Naive thymus-derived CD4-positive, alpha-beta T cell (primary cell): ENCODE results near the gene FCRLB. TPM values are rescaled to one million over a fixed set of nuclear protein-coding genes. Genes with fewer than 3 reads are reported as not detected.
A peak's percentile ranks its signal among the peaks of the same experiment; 100 is the strongest.
"Not testable (repeated sequence)": the region's sequence is repeated elsewhere in the genome, so short reads cannot be mapped to it uniquely, and the experiment has no call there.

Experiments
- ATAC-seq: fragments of 150-1000 bp; cut with Tn5 transposase; 2 replicates; pipeline ENCODE4 v1.10.0; 2021; ENCODE audit warnings: mild to moderate bottlenecking, moderate library complexity
- CTCF ChIA-PET: fragments of 350-600 bp; sonication (Branson Sonifier 250); formaldehyde crosslinking; loops from one replicate; lab custom pipeline; 2021; ENCODE audit warnings: antibody characterized with exemption; lab: Charles Lee
- POLR2A ChIA-PET: fragments of 350-600 bp; sonication (Branson Sonifier 250); formaldehyde crosslinking; loops from one replicate; lab custom pipeline; 2021; ENCODE audit warnings: antibody characterized with exemption, inconsistent platforms; lab: Charles Lee
- DNase-seq, 9 donors: peaks; one replicate each; pipeline versions ENCODE4 v3.0.0 to v3.0.0-alpha.2; 2020 to 2022; ENCODE audit warnings: mixed read lengths in 1 of 9
- H3K27ac ChIP-seq: one replicate; pipeline ENCODE4 v1.7.0; 2013; ENCODE audit warnings: mild to moderate bottlenecking, low read depth, low read length, moderate library complexity
- H3K27me3 ChIP-seq, 2 donors: one replicate each; pipeline ENCODE4 v1.7.0; 2013; ENCODE audit warnings: low read length in 2 of 2, mild to moderate bottlenecking in 2 of 2, moderate library complexity in 2 of 2; ENCODE audit not compliant: control insufficient read depth in 2 of 2, insufficient read depth in 2 of 2
- H3K36me3 ChIP-seq, 3 experiments: 1 replicate in 2 of 3; 2 replicates in 1 of 3; pipeline ENCODE4 v1.7.0; 2013; ENCODE audit warnings: low read length in 3 of 3, mild to moderate bottlenecking in 3 of 3, moderate library complexity in 1 of 3; ENCODE audit not compliant: insufficient read depth in 3 of 3, control insufficient read depth in 2 of 3
- H3K4me1 ChIP-seq, 2 donors: one replicate each; pipeline ENCODE4 v1.7.0; 2013; ENCODE audit warnings: low read length in 2 of 2, mild to moderate bottlenecking in 2 of 2, moderate library complexity in 1 of 2; ENCODE audit not compliant: control insufficient read depth in 2 of 2, insufficient read depth in 2 of 2
- H3K4me3 ChIP-seq: 2 replicates; pipeline ENCODE4 v1.7.0; 2013; ENCODE audit warnings: mild to moderate bottlenecking, low read length
- H3K9me3 ChIP-seq, 3 experiments: 1 replicate in 2 of 3; 2 replicates in 1 of 3; pipeline ENCODE4 v1.7.0; 2013; ENCODE audit warnings: low read length in 3 of 3; ENCODE audit not compliant: control insufficient read depth in 2 of 3
- H3K27ac Mint-ChIP-seq, 9 donors: one replicate each; pipeline ENCODE4 v1.8.0; 2020 to 2022; ENCODE audit warnings: mixed read lengths in 9 of 9, mild to moderate bottlenecking in 8 of 9, moderate library complexity in 5 of 9, inconsistent platforms in 2 of 9
- H3K27me3 Mint-ChIP-seq, 5 donors: one replicate each; pipeline ENCODE4 v1.8.0; 2021 to 2022; ENCODE audit warnings: mixed read lengths in 5 of 5, mild to moderate bottlenecking in 1 of 5
- H3K36me3 Mint-ChIP-seq, 5 donors: one replicate each; pipeline ENCODE4 v1.8.0; 2020 to 2022; ENCODE audit warnings: mixed read lengths in 5 of 5, mild to moderate bottlenecking in 3 of 5, inconsistent platforms in 1 of 5
- H3K4me1 Mint-ChIP-seq, 7 donors: one replicate each; pipeline ENCODE4 v1.8.0; 2020 to 2022; ENCODE audit warnings: mixed read lengths in 7 of 7, mild to moderate bottlenecking in 3 of 7, inconsistent platforms in 1 of 7
- H3K4me3 Mint-ChIP-seq, 10 donors: one replicate each; pipeline ENCODE4 v1.8.0; 2020 to 2022; ENCODE audit warnings: mild to moderate bottlenecking in 10 of 10, mixed read lengths in 10 of 10, moderate library complexity in 6 of 10, inconsistent platforms in 2 of 10
- H3K9me3 Mint-ChIP-seq, 11 donors: one replicate each; pipeline ENCODE4 v1.8.0; 2020 to 2022; ENCODE audit warnings: mixed read lengths in 11 of 11, mild to moderate bottlenecking in 4 of 11, inconsistent platforms in 1 of 11, moderate library complexity in 1 of 11
- intact Hi-C, 2 donors: fragments of 100-400 bp; cut with micrococcal nuclease; formaldehyde crosslinking; loops; one replicate each; pipeline ENCODE4 v1.15.1; 2023
- polyA plus RNA-seq, 2 donors: library from polyadenylated mRNA; unstranded; fragments of 300-500 nt; fragmentation: Illumina TruSeq; gene quantifications; one replicate each; pipeline ENCODE4 v1.2.3, GENCODE V29; 2021
- total RNA-seq, 6 experiments: library from RNA in 5 of 6; stranded (reverse) in 5 of 6; gene quantifications; 1 replicate in 5 of 6; 2 replicates in 1 of 6; pipeline ENCODE4 v1.2.3 and lab custom pipeline; 2021 to 2026

Gene FCRLB
- total and polyA plus RNA-seq, 7 experiments from 2014 or later, result 0.34 to 1.8 (median 0.79) TPM

GRCh38 chr1:161678500-161678899 lies 42.8 kb upstream of the FCRLB start:
- Histone ChIP-seq H3K27me3 (no peaks in the 10 kb centered on the region), H3K4me1 (no peaks in the 10 kb centered on the region), H3K4me3 (no peak overlapping the region), H3K27ac (no peak overlapping the region), H3K36me3 (no peaks in the 10 kb centered on the region), H3K9me3 (no peaks in the 10 kb centered on the region)
- H3K36me3 Mint-ChIP-seq, result no peaks in the 10 kb centered on the region
- H3K4me1 Mint-ChIP-seq, result peaks cover 0 to 2% (median 0%) of the 10 kb centered on the region in 7 donors
- DNase-seq (no peak), ATAC-seq (no peak)
- no peak overlapping the region for H3K4me3 Mint-ChIP-seq
- H3K27ac Mint-ChIP-seq, result no peak overlapping the region
- ChIA-PET POLR2A (no interaction called here), CTCF (no interaction called here)
- H3K9me3 Mint-ChIP-seq, result no peaks in the 10 kb centered on the region
- intact Hi-C loops, result no loop called here
- peaks cover 4 to 26% (median 15%) of the 10 kb centered on the region in 5 donors for H3K27me3 Mint-ChIP-seq

- H3K27ac ChIP-seq, result no peak overlapping the region
- intact Hi-C loops, result loop anchor here in 1 of 2 donors (5.0 kb wide), 1 partner anchor 45 kb away; no protein-coding TSS in a partner anchor
- H3K9me3 ChIP-seq, result no peaks in the 10 kb centered on the region
- H3K36me3 ChIP-seq, result no peaks in the 10 kb centered on the region
- Mint-ChIP-seq H3K27ac (no peak overlapping the region), H3K9me3 (peaks cover 0 to 1% (median 0%) of the 10 kb centered on the region in 11 donors), H3K4me1 (no peaks in the 10 kb centered on the region), H3K4me3 (no peak overlapping the region), H3K36me3 (no peaks in the 10 kb centered on the region), H3K27me3 (peaks cover 13 to 55% (median 18%) of the 10 kb centered on the region in 5 donors)
- no peaks in the 10 kb centered on the region for H3K4me1 ChIP-seq
- H3K4me3 ChIP-seq, result no peak overlapping the region
- POLR2A ChIA-PET, result interaction anchor here (0.6 to 1.3 kb wide), 2 partner anchors 28 to 45 kb away, joined by 3 to 5 read pairs; no protein-coding TSS in a partner anchor
- CTCF ChIA-PET, result no interaction called here
- ATAC-seq (no peak), DNase-seq (no peak)
- no peaks in the 10 kb centered on the region for H3K27me3 ChIP-seq
Measured at GRCh38 chr1:161681879-161682278, 39.5 kb upstream of the FCRLB start.

DNA sequence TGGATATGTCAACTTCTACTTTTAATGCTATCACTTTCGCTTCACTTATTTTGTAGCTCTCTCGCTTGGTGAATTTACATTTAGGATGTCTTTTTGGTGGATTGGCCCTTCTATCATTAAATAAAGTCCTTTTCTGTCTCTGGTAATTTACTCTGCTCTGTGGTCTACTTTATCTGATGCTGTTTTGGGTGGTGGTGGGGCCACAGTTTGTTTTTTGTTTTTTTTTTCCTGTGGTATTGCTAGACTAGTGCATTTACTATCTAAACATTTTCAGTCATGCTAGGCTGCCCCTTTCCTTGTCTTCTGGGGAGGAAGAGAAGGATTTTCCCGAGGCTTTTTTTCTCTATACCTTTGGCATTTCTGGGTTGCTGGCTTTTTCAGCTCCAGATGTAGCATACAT lies 32.4 kb upstream of the FCRLB start:
- peaks cover 0 to 1% (median 0%) of the 10 kb centered on the region in 11 donors for H3K9me3 Mint-ChIP-seq
- no peak overlapping the region for H3K27ac Mint-ChIP-seq
- intact Hi-C loops, result no loop called here
- Histone ChIP-seq H3K4me3 (no peak overlapping the region), H3K9me3 (no peaks in the 10 kb centered on the region), H3K4me1 (no peaks in the 10 kb centered on the region), H3K27me3 (no peaks in the 10 kb centered on the region), H3K36me3 (no peaks in the 10 kb centered on the region), H3K27ac (no peak overlapping the region)
- no peak overlapping the region for H3K4me3 Mint-ChIP-seq
- ATAC-seq, result no peak
- H3K36me3 Mint-ChIP-seq, result no peaks in the 10 kb centered on the region
- CTCF ChIA-PET, result interaction anchor here (0.5 kb wide), 1 partner anchor 1007 kb away, joined by 4 read pairs; no protein-coding TSS in a partner anchor
- peaks cover 0 to 1% (median 0%) of the 10 kb centered on the region in 7 donors for H3K4me1 Mint-ChIP-seq
- POLR2A ChIA-PET, result no interaction called here
- H3K27me3 Mint-ChIP-seq, result peaks cover 5 to 50% (median 27%) of the 10 kb centered on the region in 5 donors
- no peak for DNase-seq

DNA sequence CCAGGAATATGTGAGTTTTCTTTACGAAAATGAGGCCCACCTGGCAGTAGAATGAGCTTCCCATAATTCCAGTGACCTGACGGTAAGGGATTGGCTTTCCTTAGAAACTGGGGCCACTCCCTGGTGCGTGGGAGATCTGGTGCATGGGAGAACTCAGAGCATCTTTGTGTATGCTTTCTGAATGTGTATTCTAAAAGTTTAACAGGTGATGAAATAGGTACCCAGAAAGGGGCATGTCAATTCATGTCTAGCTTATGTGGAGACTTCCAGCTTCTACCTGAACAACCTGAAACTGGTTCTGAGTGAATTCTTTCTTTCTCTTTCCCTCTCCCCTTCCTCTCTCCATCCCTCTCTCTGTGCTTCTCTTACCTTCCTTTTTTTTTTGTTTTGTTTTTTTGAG lies 29.5 kb upstream of the FCRLB start:
- ChIA-PET POLR2A (no interaction called here), CTCF (interaction anchor here (0.7 kb wide), 1 partner anchor 196 kb away, joined by 3 read pairs; no protein-coding TSS in a partner anchor)
- Mint-ChIP-seq H3K4me1 (peaks cover 0 to 1% (median 0%) of the 10 kb centered on the region in 7 donors), H3K27ac (peak overlapping the region in 2 of 9 donors; percentile 45 to 57), H3K36me3 (peaks cover 0 to 9% (median 4%) of the 10 kb centered on the region in 5 donors), H3K9me3 (peaks cover 0 to 9% (median 0%) of the 10 kb centered on the region in 11 donors), H3K27me3 (peaks cover 6 to 52% (median 40%) of the 10 kb centered on the region in 5 donors), H3K4me3 (no peak overlapping the region)
- ATAC-seq (no peak), DNase-seq (no peak)
- Histone ChIP-seq H3K4me1 (no peaks in the 10 kb centered on the region), H3K27ac (no peak overlapping the region), H3K4me3 (no peak overlapping the region), H3K36me3 (no peaks in the 10 kb centered on the region), H3K27me3 (no peaks in the 10 kb centered on the region), H3K9me3 (no peaks in the 10 kb centered on the region)
- intact Hi-C loops, result no loop called here

GRCh38 chr1:161693020-161693712 lies 28.2 kb upstream of the FCRLB start:
- H3K27me3 ChIP-seq, intact Hi-C loops, H3K4me1 ChIP-seq, ATAC-seq, H3K27ac Mint-ChIP-seq, POLR2A ChIA-PET, H3K27ac ChIP-seq, DNase-seq, H3K9me3 ChIP-seq, H3K4me3 ChIP-seq, H3K4me3 Mint-ChIP-seq, H3K9me3 Mint-ChIP-seq, H3K36me3 Mint-ChIP-seq, H3K4me1 Mint-ChIP-seq, H3K36me3 ChIP-seq: not testable (repeated sequence)
- H3K27me3 Mint-ChIP-seq, result peaks cover 6 to 60% (median 39%) of the 10 kb centered on the region in 5 donors
- CTCF ChIA-PET, result interaction anchor here (0.6 kb wide), 1 partner anchor 48 kb away, joined by 3 read pairs; no protein-coding TSS in a partner anchor

- POLR2A ChIA-PET, result interaction anchor here (0.7 kb wide), 1 partner anchor 13 kb away, joined by 3 read pairs; no protein-coding TSS in a partner anchor
- H3K4me1 ChIP-seq, H3K27ac Mint-ChIP-seq, H3K4me1 Mint-ChIP-seq, intact Hi-C loops, H3K9me3 ChIP-seq, H3K36me3 Mint-ChIP-seq, H3K9me3 Mint-ChIP-seq, CTCF ChIA-PET, DNase-seq, H3K4me3 Mint-ChIP-seq, H3K27ac ChIP-seq, H3K27me3 ChIP-seq, ATAC-seq, H3K36me3 ChIP-seq, H3K4me3 ChIP-seq: not testable (repeated sequence)
- H3K27me3 Mint-ChIP-seq, result peaks cover 6 to 62% (median 25%) of the 10 kb centered on the region in 5 donors
Measured at GRCh38 chr1:161698302-161698701, 23.0 kb upstream of the FCRLB start.
